OCI-LY1 (cell line): Measurements from ENCODE around the gene PTCD1.

Source experiments
- EZH2 ChIP-seq: fragments of 200-600 bp; sonication (generic), shearing (Covaris generic); IDR thresholded peaks from 2 replicates; pipeline ENCODE4 v1.8.0; 2017; ENCODE audit warnings: borderline replicate concordance, mixed run types, mild to moderate bottlenecking, antibody characterized with exemption, low read length, moderate library complexity, mixed read lengths
- TF ChIP-seq, protein P1 (sequence below): fragments of 200-600 bp; sonication (generic), shearing (Covaris generic); IDR thresholded peaks from 2 replicates; pipeline ENCODE4 v1.5.1; 2017; ENCODE audit warnings: mild to moderate bottlenecking, antibody characterized with exemption, low read length, moderate library complexity, mixed read lengths

DNA sequence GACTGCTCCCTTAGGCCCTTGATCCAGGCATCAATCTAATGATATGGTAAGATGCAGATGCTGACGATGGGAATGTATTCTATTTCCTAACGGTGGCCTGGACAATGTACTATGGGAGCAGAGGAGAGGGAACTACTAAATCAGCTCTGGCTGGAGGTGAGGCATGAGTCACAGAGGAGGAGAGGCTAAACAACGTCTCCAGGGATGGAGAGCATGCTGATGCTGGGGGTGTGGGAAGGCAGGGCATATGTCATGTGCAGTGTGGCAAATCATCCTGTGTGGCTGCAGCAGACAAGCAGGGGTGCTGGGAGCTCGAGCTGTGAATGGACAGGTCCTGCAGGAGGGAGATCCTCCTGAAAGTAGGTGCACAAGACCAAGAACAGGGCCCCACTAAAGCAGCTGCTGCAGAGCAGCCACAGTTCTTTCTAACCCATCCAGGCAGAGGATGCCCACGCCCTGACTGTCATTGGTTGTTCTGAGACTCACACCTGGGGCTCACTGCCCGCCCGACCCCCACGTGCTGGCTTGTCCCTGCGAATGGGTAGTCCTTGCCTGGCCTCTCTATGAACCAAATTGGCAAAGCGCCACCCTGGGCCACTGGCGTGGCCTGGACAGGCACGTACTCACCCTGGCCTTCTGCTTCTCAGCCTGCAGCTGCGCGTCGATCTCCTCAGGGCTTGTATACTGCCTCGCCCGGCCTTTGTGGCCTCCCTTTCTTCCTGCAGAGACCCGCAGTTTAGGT lies 34.2 kb downstream of the PTCD1 start:
- TF ChIP-seq, protein P1, sequence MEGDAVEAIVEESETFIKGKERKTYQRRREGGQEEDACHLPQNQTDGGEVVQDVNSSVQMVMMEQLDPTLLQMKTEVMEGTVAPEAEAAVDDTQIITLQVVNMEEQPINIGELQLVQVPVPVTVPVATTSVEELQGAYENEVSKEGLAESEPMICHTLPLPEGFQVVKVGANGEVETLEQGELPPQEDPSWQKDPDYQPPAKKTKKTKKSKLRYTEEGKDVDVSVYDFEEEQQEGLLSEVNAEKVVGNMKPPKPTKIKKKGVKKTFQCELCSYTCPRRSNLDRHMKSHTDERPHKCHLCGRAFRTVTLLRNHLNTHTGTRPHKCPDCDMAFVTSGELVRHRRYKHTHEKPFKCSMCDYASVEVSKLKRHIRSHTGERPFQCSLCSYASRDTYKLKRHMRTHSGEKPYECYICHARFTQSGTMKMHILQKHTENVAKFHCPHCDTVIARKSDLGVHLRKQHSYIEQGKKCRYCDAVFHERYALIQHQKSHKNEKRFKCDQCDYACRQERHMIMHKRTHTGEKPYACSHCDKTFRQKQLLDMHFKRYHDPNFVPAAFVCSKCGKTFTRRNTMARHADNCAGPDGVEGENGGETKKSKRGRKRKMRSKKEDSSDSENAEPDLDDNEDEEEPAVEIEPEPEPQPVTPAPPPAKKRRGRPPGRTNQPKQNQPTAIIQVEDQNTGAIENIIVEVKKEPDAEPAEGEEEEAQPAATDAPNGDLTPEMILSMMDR, result no peak
- TF ChIP-seq EZH2, result no peak
